ENCODE measurements around the gene ZNF322.

DNA sequence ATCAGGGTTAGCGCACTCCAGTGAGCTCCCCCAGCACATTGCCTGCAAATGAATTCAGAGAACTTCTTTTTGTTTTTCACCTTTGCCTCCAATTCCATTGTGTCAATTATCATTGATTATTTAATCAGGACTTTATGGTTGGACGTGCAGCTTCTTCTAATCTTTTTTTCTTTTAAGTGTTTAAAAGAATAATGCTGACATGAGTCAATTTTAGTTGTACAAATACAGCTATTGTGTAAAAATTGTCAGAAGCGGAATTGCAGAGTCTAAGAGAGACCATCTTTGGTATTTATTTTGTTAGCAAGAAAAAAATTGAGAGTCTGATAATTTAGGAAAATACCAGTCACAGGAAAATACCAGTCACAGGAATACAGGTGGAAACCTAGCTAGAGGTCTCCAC lies 57.3 kb downstream of the ZNF322 start:
- TF ChIP-seq, protein P1, sequence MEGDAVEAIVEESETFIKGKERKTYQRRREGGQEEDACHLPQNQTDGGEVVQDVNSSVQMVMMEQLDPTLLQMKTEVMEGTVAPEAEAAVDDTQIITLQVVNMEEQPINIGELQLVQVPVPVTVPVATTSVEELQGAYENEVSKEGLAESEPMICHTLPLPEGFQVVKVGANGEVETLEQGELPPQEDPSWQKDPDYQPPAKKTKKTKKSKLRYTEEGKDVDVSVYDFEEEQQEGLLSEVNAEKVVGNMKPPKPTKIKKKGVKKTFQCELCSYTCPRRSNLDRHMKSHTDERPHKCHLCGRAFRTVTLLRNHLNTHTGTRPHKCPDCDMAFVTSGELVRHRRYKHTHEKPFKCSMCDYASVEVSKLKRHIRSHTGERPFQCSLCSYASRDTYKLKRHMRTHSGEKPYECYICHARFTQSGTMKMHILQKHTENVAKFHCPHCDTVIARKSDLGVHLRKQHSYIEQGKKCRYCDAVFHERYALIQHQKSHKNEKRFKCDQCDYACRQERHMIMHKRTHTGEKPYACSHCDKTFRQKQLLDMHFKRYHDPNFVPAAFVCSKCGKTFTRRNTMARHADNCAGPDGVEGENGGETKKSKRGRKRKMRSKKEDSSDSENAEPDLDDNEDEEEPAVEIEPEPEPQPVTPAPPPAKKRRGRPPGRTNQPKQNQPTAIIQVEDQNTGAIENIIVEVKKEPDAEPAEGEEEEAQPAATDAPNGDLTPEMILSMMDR (conservative IDR thresholded peaks at IDR 0.05; ENCODE audit: low read length) = no peak
- no peak for TF ChIP-seq EZH2phosphoT487 (IDR thresholded peaks at IDR 0.05; ENCODE audit: borderline replicate concordance)
